Skeletal muscle satellite cell (primary cell): ENCODE measurements around the gene DIP2A.
"Not testable (repeated sequence)": the region's sequence is repeated elsewhere in the genome, so short reads cannot be mapped to it uniquely, and the experiment has no call there.

Source experiments
- H3K27me3 ChIP-seq: 2 replicates; pipeline ENCODE4 v1.7.0; 2013; ENCODE audit warnings: low read length; ENCODE audit not compliant: control insufficient read depth, insufficient read depth
- H3K36me3 ChIP-seq: 2 replicates; pipeline ENCODE4 v1.7.0; 2013; ENCODE audit warnings: mild to moderate bottlenecking, control low read depth, low read length; ENCODE audit not compliant: insufficient read depth
- H3K4me1 ChIP-seq: 2 replicates; pipeline ENCODE4 v1.7.0; 2013; ENCODE audit warnings: low read length; ENCODE audit not compliant: control insufficient read depth, insufficient read depth
- H3K4me2 ChIP-seq: 2 replicates; pipeline ENCODE4 v1.7.0; 2013; ENCODE audit warnings: mild to moderate bottlenecking, low read length
- H3K4me3 ChIP-seq: 2 replicates; pipeline ENCODE4 v1.7.0; 2013; ENCODE audit warnings: low read length
- H3K9ac ChIP-seq: 2 replicates; pipeline ENCODE4 v1.7.0; 2013; ENCODE audit warnings: mild to moderate bottlenecking, low read depth, low read length, moderate library complexity
- H3K9me3 ChIP-seq: replicated peaks from 2 replicates; pipeline ENCODE4 v1.7.0; 2013; ENCODE audit warnings: mild to moderate bottlenecking, control low read depth, low read length

DIP2A gene

GRCh38 chr21:46427516-46427915 lies 31.2 kb upstream of the DIP2A start:
- H3K9ac ChIP-seq = no peak overlapping the region
- no peak overlapping the region for H3K4me3 ChIP-seq
- no peaks in the 10 kb centered on the region for H3K27me3 ChIP-seq
- no peak overlapping the region for H3K4me2 ChIP-seq
- H3K36me3 ChIP-seq = peaks cover 52% of the 10 kb centered on the region
- no peaks in the 10 kb centered on the region for H3K9me3 ChIP-seq
- H3K4me1 ChIP-seq = no peaks in the 10 kb centered on the region

- H3K4me1 ChIP-seq = no peaks in the 10 kb centered on the region
- H3K4me2 ChIP-seq = no peak overlapping the region
- H3K36me3 ChIP-seq = peaks cover 49% of the 10 kb centered on the region
- no peak overlapping the region for H3K4me3 ChIP-seq
- no peak overlapping the region for H3K9ac ChIP-seq
- no peaks in the 10 kb centered on the region for H3K27me3 ChIP-seq
- H3K9me3 ChIP-seq = no peaks in the 10 kb centered on the region
These were observed 30.4 kb upstream of the DIP2A start for GRCh38 chr21:46428286-46428685.

DNA sequence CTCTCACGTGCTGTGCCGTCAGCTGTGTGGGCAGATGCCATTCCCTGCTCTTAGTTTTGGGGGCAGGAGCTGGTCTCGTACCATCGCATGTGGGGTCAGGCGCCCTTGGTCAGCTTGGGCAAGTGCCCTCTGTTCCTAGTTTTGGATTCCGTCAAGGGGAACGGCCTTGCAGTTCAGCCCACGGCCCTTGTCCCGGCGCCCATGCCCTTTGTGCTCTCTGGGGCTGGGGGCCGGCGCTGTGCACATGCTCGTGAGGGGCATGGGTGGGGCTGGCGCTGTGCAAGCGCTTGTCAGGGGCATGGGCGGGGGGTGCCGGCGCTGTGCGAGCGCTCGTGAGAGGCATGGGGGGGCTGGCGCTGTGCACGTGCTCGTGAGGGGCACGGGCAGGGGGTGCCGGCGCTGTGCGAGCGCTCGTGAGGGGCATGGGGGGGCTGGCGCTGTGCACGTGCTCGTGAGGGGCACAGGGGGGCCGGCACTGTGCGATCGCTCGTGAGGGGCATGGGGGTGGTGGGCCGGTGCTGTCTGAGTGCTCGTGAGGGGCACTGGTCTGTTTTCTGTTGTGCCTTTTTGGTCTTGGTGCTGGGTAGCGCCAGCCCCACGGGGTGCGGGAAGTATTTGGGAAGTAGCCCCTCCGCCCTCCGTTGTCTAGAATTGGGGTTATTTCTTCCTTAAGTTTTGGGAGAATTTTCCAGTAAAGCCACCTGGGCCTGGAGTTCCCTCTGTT lies 29.5 kb upstream of the DIP2A start:
- H3K36me3 ChIP-seq = peaks cover 49% of the 10 kb centered on the region

GRCh38 chr21:46429754-46430681 lies 28.7 kb upstream of the DIP2A start:
- Histone ChIP-seq H3K9ac (no peak overlapping the region), H3K4me2 (no peak overlapping the region), H3K27me3 (no peaks in the 10 kb centered on the region), H3K4me1 (no peaks in the 10 kb centered on the region), H3K4me3 (no peak overlapping the region), H3K36me3 (peaks cover 53% of the 10 kb centered on the region), H3K9me3 (no peaks in the 10 kb centered on the region)

More for the DNA sequence above, 29.5 kb upstream of the DIP2A start:
- Histone ChIP-seq H3K9me3 (no peaks in the 10 kb centered on the region), H3K4me3 (no peak overlapping the region), H3K4me1 (no peaks in the 10 kb centered on the region), H3K4me2 (no peak overlapping the region), H3K9ac (no peak overlapping the region), H3K27me3 (no peaks in the 10 kb centered on the region)

- peaks cover 57% of the 10 kb centered on the region for H3K36me3 ChIP-seq
- H3K27me3 ChIP-seq = no peaks in the 10 kb centered on the region
- H3K4me2 ChIP-seq = no peak overlapping the region
- H3K4me3 ChIP-seq = no peak overlapping the region
- H3K9me3 ChIP-seq = no peaks in the 10 kb centered on the region
- no peaks in the 10 kb centered on the region for H3K4me1 ChIP-seq
- no peak overlapping the region for H3K9ac ChIP-seq
These were observed 27.2 kb upstream of the DIP2A start for GRCh38 chr21:46431448-46431847.

DNA sequence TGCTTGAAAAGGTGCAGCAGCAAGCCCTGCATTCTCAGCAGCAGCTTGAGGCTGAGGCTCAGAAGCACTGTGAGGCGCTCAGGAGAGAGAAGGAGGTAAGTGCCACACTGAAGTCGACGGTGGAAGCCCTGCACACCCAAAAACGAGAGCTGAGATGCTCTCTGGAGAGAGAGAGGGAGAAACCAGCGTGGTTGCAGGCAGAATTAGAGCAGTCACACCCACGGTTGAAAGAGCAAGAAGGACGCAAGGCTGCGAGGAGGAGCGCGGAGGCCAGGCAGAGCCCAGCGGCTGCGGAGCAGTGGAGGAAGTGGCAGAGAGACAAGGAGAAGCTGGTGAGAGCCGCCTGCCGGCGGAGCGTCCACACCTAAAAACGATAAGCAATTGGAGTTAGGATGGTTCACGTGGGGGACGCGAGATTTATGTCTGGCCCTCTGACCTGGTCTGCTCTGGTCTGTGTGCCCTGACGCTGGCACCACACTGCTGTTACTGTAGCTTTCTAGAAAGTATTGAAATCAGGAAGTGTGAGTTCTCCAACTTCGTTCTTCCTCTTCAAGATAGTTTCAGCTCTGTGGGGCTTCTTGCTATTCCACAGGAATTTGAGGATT lies 26.7 kb upstream of the DIP2A start:
- H3K27me3 ChIP-seq = no peaks in the 10 kb centered on the region
- H3K4me2 ChIP-seq = no peak overlapping the region
- peaks cover 59% of the 10 kb centered on the region for H3K36me3 ChIP-seq
- no peak overlapping the region for H3K9ac ChIP-seq
- H3K9me3 ChIP-seq = no peaks in the 10 kb centered on the region
- H3K4me3 ChIP-seq = no peak overlapping the region
- no peaks in the 10 kb centered on the region for H3K4me1 ChIP-seq

DNA sequence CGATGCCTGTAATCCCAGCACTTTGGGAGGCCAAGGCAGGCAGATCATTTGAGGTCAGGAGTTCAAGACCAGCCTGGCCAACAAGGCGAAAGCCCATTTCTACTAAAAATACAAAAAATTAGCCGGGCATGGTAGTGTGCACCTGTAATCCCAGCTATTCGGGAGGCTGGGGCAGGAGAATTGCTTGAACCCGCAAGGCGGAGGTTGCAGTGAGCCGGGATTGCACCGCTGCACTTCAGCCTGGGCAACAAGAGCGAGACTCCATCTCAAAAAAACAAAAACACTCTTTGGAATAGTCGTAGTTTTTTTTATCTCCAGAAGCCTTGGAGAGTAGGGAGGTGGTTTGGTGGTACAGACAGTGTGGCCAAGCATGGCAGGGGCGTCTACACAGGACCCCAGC lies 25.6 kb upstream of the DIP2A start:
- not testable (repeated sequence) for H3K4me1 ChIP-seq, H3K27me3 ChIP-seq, H3K9ac ChIP-seq, H3K9me3 ChIP-seq, H3K4me3 ChIP-seq, H3K4me2 ChIP-seq
- peaks cover 50% of the 10 kb centered on the region for H3K36me3 ChIP-seq

GRCh38 chr21:46434322-46434958 lies 24.3 kb upstream of the DIP2A start:
- no peak overlapping the region for H3K4me2 ChIP-seq
- no peaks in the 10 kb centered on the region for H3K27me3 ChIP-seq
- no peak overlapping the region for H3K4me3 ChIP-seq
- no peak overlapping the region for H3K9ac ChIP-seq
- peaks cover 50% of the 10 kb centered on the region for H3K36me3 ChIP-seq
- no peaks in the 10 kb centered on the region for H3K4me1 ChIP-seq
- no peaks in the 10 kb centered on the region for H3K9me3 ChIP-seq

DNA sequence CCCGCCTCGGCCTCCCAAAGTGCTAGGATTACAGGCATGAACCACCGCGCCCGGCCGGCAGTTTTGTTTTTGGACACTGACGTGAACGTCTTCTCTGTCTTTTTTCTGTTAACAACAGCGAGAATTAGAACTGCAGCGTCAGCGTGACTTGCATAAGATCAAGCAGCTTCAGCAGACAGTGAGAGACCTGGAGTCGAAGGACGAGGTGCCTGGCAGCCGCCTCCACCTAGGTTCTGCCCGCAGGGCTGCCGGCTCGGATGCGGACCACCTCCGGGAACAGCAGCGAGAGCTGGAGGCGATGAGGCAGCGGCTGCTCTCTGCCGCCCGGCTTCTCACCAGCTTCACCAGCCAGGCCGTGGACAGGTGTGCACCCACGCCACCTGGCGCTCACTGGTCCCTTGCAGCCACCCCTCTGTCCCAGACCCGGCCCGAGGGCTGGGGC lies 22.9 kb upstream of the DIP2A start:
- Histone ChIP-seq H3K9me3 (no peaks in the 10 kb centered on the region), H3K4me2 (no peak overlapping the region), H3K4me1 (no peaks in the 10 kb centered on the region), H3K36me3 (peaks cover 52% of the 10 kb centered on the region), H3K4me3 (no peak overlapping the region), H3K9ac (no peak overlapping the region), H3K27me3 (no peaks in the 10 kb centered on the region)

- Histone ChIP-seq H3K36me3 (peaks cover 58% of the 10 kb centered on the region), H3K9ac (no peak overlapping the region), H3K4me1 (no peaks in the 10 kb centered on the region), H3K27me3 (no peaks in the 10 kb centered on the region), H3K4me2 (no peak overlapping the region), H3K9me3 (no peaks in the 10 kb centered on the region), H3K4me3 (no peak overlapping the region)
These were observed 22.1 kb upstream of the DIP2A start for GRCh38 chr21:46436621-46437020.

DNA sequence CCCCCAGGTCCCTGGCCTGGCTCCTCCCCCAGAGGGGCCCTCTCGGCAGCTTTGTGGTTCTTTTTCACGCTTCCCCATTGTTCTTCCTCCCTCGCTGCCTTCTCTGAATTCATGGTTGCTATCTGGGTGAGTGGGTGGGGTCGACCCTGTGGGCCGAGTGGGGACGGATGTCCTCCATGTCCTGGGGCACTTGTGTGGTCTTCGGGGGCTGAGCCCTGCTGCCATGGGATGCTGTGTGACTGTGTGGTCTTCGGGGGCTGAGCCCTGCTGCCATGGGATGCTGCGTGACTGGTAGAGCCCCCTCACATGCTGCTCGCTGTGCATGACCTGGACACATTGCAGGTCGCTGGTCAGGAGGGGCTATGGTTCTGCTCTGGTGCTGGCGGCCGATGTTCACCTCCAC lies 21.6 kb upstream of the DIP2A start:
- H3K4me3 ChIP-seq = no peak overlapping the region
- H3K9ac ChIP-seq = no peak overlapping the region
- no peaks in the 10 kb centered on the region for H3K4me1 ChIP-seq
- H3K27me3 ChIP-seq = no peaks in the 10 kb centered on the region
- H3K9me3 ChIP-seq = no peaks in the 10 kb centered on the region
- H3K4me2 ChIP-seq = no peak overlapping the region
- peaks cover 58% of the 10 kb centered on the region for H3K36me3 ChIP-seq
